Endothelial cell (in vitro differentiated cells): ENCODE data around the gene ZMYM4. TPM values are rescaled to one million over a fixed set of nuclear protein-coding genes. Genes with fewer than 3 reads are reported as not detected.
A peak's percentile ranks its signal among the peaks of the same experiment; 100 is the strongest.

Experiments
- DNase-seq: peaks from one replicate; pipeline ENCODE4 v3.0.0; 2021; ENCODE audit warnings: low spot score
- H3K27ac Mint-ChIP-seq: one replicate; pipeline ENCODE4 v1.8.0; 2021; ENCODE audit warnings: mixed read lengths, inconsistent platforms; ENCODE audit not compliant: unreplicated experiment
- H3K27me3 Mint-ChIP-seq: one replicate; pipeline ENCODE4 v1.8.0; 2021; ENCODE audit warnings: mild to moderate bottlenecking, moderate library complexity, mixed read lengths, inconsistent platforms; ENCODE audit not compliant: unreplicated experiment
- H3K36me3 Mint-ChIP-seq: one replicate; pipeline ENCODE4 v1.8.0; 2021; ENCODE audit warnings: mild to moderate bottlenecking, low read depth, mixed read lengths, inconsistent platforms; ENCODE audit not compliant: unreplicated experiment
- H3K4me1 Mint-ChIP-seq: one replicate; pipeline ENCODE4 v1.8.0; 2021; ENCODE audit warnings: mild to moderate bottlenecking, mixed read lengths, inconsistent platforms; ENCODE audit not compliant: unreplicated experiment
- H3K4me3 Mint-ChIP-seq: one replicate; pipeline ENCODE4 v1.8.0; 2021; ENCODE audit warnings: mild to moderate bottlenecking, mixed read lengths, inconsistent platforms; ENCODE audit not compliant: unreplicated experiment
- H3K9me3 Mint-ChIP-seq: one replicate; pipeline ENCODE4 v1.8.0; 2021; ENCODE audit warnings: mixed read lengths, inconsistent platforms; ENCODE audit not compliant: unreplicated experiment
- CTCF ChIP-seq: fragments of 200-600 bp; sonication (generic); IDR thresholded peaks from one replicate; pipeline ENCODE4 v1.5.0; 2021; ENCODE audit warnings: antibody characterized with exemption; ENCODE audit not compliant: unreplicated experiment
- total RNA-seq: library from RNA; stranded (reverse); fragmentation: NEBNext Ultra II Directional; extraction: Animal tissue kit (Norgen Biotek cat#: 25700); gene quantifications from one replicate; pipeline ENCODE4 v1.2.1, GENCODE V29; 2021; ENCODE audit not compliant: unreplicated experiment

The ZMYM4 gene
- total RNA-seq, 1 donor from 2014 or later, result 102 TPM

- TF ChIP-seq CTCF, result no peak
- DNase-seq, result no peak
- H3K4me1 Mint-ChIP-seq, result no peaks in the 10 kb centered on the region
- peaks cover 23% of the 10 kb centered on the region for H3K36me3 Mint-ChIP-seq
- H3K4me3 Mint-ChIP-seq, result peak overlapping the region; percentile 12
- peaks cover 1% of the 10 kb centered on the region for H3K9me3 Mint-ChIP-seq
- no peaks in the 10 kb centered on the region for H3K27me3 Mint-ChIP-seq
- H3K27ac Mint-ChIP-seq, result no peak overlapping the region
Measured at GRCh38 chr1:35470977-35471613, 202.6 kb downstream of the ZMYM4 start.

Other genes with a start within 250 kb of the ZMYM4 start
- gene ZMYM6, start 236.8 kb upstream of the ZMYM4 start, total RNA-seq, result 12.1 TPM
- 29.1 TPM for gene ZMYM1, start 189.3 kb upstream of the ZMYM4 start, total RNA-seq
- 370 TPM for gene SFPQ, start 75.6 kb upstream of the ZMYM4 start, total RNA-seq